Dedifferentiated amniotic fluid mesenchymal stem cell (primary cell): ENCODE results near the gene NOTCH2.
"Not testable (repeated sequence)": the region's sequence is repeated elsewhere in the genome, so short reads cannot be mapped to it uniquely, and the experiment has no call there.

ENCODE experiments used
- DNase-seq: peaks from one replicate; pipeline ENCODE4 v3.0.0-alpha.2; 2016; ENCODE audit errors: extremely low spot score

NOTCH2 gene

GRCh38 chr1:120069067-120069919 lies at the start of gene NOTCH2:
Gene NOTCH2 (minus strand): TSS chr1:120069662. CDS start chr1:120069406, 256 bp downstream.
- DNase-seq, result not testable (repeated sequence)

GRCh38 chr1:120117371-120118177 lies 48.1 kb upstream of the NOTCH2 start:
- not testable (repeated sequence) for DNase-seq

- not testable (repeated sequence) for DNase-seq
Observed at GRCh38 chr1:120116094-120116493, 46.6 kb upstream of the NOTCH2 start.

- not testable (repeated sequence) for DNase-seq
Observed at GRCh38 chr1:120113134-120113533, 43.7 kb upstream of the NOTCH2 start.

- DNase-seq, result not testable (repeated sequence)
Observed at GRCh38 chr1:120112212-120112611, 42.8 kb upstream of the NOTCH2 start.

GRCh38 chr1:120111771-120112170 lies 42.3 kb upstream of the NOTCH2 start:
- not testable (repeated sequence) for DNase-seq

- DNase-seq, result not testable (repeated sequence)
Observed at GRCh38 chr1:120111008-120111407, 41.5 kb upstream of the NOTCH2 start.

- not testable (repeated sequence) for DNase-seq
Observed at GRCh38 chr1:120109656-120110055, 40.2 kb upstream of the NOTCH2 start.

- DNase-seq, result not testable (repeated sequence)
Observed at GRCh38 chr1:120109180-120109579, 39.7 kb upstream of the NOTCH2 start.

- not testable (repeated sequence) for DNase-seq
Observed at GRCh38 chr1:120105288-120105687, 35.8 kb upstream of the NOTCH2 start.

GRCh38 chr1:120103768-120104167 lies 34.3 kb upstream of the NOTCH2 start:
- DNase-seq, result not testable (repeated sequence)

- DNase-seq, result not testable (repeated sequence)
Observed at GRCh38 chr1:120101593-120101992, 32.1 kb upstream of the NOTCH2 start.

- DNase-seq, result not testable (repeated sequence)
Observed at GRCh38 chr1:120100590-120100989, 31.1 kb upstream of the NOTCH2 start.

- DNase-seq, result not testable (repeated sequence)
Observed at GRCh38 chr1:120098986-120099759, 29.7 kb upstream of the NOTCH2 start.

GRCh38 chr1:120096981-120097545 lies 27.6 kb upstream of the NOTCH2 start:
- not testable (repeated sequence) for DNase-seq

- DNase-seq, result not testable (repeated sequence)
Observed at GRCh38 chr1:120093548-120094181, 24.2 kb upstream of the NOTCH2 start.

- not testable (repeated sequence) for DNase-seq
Observed at GRCh38 chr1:120092232-120093218, 23.1 kb upstream of the NOTCH2 start.

GRCh38 chr1:120090830-120091229 lies 21.4 kb upstream of the NOTCH2 start:
- DNase-seq, result not testable (repeated sequence)

GRCh38 chr1:120087959-120088358 lies 18.5 kb upstream of the NOTCH2 start:
- not testable (repeated sequence) for DNase-seq

GRCh38 chr1:120069920-120070214 lies 405 bp upstream of the NOTCH2 start:
- DNase-seq, result not testable (repeated sequence)
